HG03460 (cell line): ENCODE data around the gene LYRM4.
A peak's percentile ranks its signal among the peaks of the same experiment; 100 is the strongest.

Experiments
- ATAC-seq: cut with Tn5 transposase; IDR thresholded peaks from one replicate; pipeline ENCODE4 v1.9.1; 2021; ENCODE audit not compliant: unreplicated experiment

The LYRM4 gene

DNA sequence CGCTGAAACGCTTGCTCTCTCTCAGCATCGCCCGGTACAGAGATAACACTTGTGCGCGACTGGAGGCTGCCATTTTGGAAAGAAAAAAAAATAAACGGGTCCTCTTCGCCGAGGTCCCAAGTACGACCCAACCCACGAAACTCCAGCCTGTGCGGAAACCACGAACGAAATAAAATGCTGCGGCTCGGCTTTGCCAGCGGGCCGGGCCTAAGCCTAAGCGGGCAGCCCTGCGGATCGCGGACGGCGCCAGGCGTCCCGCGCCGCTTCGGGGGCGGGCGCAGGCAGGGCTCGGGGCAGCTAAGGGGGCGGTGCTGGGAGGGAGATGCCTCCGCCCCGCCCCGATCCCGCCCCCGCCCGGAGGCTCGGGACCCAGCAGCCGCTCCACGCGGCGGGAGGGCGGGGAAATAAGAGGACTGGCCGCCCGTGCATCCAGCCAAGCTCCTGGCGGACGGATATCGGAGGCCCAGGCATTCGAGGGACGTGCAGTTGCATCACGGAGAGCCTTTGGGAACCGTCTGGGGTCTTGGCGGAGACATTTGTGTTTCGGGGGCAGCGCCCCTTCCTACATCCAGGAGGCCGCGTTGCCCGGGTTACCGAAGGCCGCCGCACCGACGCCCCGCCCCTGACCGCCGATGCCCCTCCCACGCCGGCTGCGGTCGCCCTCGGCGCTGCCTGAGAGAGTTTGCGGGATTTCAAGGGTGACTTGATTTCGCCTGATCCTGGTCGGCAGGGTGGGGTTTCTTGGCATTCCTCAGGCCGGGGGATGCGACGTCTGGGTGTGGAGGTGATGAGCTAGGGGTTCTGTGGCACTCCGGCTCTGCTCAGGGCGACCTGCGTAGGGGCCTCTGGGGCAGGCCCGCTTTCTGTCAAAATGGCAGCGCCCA is at the start of gene LYRM4, which contains the start of gene FARS2:
TSS of gene LYRM4 (minus strand) at position 290 of the 884 bp plus-strand sequence. CDS start at position 73, 217 bp downstream.
TSS of gene FARS2 (plus strand) at position 853 of the 884 bp plus-strand sequence.
- peak; percentile 73 for ATAC-seq

GRCh38 chr6:5308066-5308465 is 47.3 kb upstream of the LYRM4 start:
- ATAC-seq: no peak

DNA sequence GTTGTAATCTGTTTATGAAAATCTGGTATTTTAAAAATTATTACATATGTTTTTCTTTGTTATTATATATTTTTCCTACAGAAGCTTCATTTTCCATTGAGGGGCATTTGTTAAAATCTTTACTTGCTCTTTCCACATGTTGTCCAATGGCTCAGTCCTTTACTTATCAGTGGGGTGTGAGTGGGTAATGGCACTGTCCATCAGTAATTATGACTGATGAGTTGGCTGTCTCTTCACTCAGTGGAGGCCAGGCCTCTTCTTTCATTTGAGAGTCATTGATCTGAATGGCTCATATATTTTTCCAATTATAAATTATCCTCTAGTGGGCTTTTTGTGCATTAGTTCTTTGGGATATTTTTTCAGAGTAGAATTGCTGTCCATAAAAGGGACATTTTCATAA is 46.3 kb upstream of the LYRM4 start:
- ATAC-seq: no peak

DNA sequence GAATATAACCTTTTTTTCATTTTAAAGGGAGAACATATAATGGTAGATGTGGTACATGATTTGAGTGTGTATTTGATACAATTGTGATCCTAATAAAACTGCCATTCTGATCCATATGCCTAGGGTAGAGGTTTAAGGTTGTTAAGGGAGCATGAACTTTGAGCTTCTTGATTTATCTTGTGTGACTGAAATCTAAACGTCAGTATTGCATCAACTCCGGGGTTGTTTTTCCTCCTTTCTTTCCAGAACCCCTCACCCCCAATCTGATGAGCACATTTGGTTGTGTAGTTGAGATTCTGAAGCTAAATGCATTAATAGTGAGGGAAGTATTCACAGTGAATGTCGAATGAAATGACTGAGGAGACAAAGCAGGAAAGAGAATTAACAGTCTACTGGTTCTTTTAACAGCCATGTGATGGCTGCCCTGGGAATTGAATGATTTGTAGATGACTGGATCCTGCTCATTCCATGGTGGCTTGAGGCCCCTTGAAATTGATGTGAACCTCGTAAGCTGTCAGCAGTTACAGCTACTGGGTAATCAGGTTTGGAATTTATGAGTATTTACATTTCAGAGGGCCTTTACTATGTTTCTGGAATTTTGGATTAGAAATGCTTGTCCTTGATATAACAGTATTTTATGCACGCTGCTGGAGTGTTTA is 45.3 kb upstream of the LYRM4 start:
- ATAC-seq: no peak

DNA sequence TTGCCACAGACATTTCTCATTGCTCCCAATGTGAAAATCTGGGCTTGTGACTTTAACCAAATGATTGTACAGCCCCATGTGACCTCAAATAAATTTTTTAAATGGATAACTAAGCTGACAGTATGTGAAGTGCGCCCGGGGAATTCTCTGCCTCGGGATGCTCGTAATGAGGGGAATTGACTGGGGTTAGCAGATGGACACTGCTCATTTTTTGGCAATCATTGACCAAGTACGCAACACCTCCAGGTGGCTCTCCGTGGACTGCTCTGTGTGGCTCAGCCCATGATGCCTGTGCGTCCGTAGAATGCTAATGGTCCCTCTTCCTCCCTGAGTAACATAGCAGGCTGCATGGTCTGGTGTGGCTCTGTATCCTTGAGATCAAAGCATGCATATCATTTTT is 42.9 kb upstream of the LYRM4 start:
- ATAC-seq: no peak

- ATAC-seq: peak; percentile 73
These were observed 42.4 kb upstream of the LYRM4 start for GRCh38 chr6:5302995-5303622.

- ATAC-seq: peak; percentile 92
These were observed 41.6 kb upstream of the LYRM4 start for GRCh38 chr6:5302220-5302946.

DNA sequence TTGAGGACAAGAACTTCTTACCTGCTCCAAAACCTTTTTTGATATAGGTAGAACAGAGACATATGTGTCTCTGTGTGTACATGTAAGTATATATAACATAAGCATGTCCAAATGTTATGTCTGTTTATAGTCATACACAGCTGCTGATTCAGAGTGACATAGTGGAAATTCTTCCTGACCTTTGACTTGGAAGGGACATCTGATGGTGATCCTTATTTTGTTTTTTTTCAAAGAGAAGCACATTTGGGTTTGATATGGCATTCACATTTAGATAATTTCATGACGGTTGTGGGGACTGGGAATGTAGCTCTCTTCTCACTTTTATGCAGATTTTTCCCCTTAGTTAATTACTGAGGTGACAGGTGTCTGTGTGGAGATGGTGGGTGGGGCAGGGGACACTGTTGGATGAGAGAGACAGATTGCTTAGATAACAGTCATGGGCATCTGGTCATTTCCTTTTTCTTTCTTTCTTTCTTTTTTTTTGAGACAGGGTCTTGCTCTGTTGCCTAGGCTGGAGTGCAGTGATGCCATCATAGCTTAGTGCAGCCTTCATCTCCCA is 39.5 kb upstream of the LYRM4 start:
- ATAC-seq: no peak

GRCh38 chr6:5295623-5296022 is 34.9 kb upstream of the LYRM4 start:
- no peak for ATAC-seq

DNA sequence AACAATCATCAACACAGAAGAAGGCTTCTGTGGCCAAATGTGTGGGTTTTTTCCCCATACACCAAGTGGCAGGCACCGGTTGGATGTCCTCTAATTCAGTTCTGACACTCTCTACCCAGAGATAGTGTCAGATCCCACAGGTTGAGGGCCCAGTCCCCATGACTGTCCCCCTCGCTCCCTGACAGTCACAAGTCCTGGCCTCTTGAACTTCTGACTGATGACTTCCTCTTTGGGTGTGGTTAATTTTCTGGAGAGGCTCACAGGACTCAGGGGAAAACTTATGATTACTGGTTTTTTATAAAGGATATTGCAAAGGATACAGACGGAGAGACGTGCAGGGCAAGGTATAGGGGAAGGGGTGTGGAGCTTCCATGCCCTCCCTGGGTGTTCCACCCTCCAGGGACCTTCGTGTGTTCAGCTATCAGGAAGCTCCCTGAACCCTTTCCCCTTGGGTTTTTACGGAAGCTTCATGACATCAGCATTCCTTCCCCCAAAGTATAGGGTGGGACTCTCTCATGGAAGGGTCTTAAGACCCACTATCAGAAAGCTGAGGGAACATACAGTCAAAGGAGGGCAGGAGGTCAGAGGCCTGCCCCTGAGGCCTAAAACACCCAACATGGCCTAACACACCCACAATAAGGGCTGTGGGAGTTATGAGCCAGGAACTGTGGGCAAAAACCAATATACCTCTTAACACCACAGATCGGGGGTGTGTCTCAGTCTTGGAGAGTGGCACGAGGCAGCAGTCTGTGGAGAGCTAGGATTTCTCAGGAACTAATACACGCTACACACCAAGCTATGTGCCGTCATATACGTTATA is 33.9 kb upstream of the LYRM4 start:
- no peak for ATAC-seq

DNA sequence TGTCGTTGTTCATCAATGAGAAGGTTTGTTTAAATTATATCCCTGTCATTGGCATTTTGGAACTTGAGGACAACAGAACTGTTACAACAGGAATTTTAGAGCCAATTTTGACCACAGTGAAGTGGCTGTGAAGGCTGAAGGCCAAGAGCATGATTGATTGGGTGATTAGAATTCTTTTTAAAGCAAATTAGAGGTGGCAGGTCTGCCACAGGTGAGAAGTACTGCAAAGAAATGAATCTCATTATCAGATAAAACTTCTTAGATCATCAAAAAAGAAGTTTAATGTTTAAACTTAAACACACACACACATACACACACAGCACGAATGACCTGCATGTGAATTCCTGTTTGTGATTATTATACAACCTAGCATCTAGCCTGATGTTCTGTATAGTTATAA is 32.9 kb upstream of the LYRM4 start:
- ATAC-seq: no peak

- ATAC-seq: no peak
These were observed 31.4 kb upstream of the LYRM4 start for GRCh38 chr6:5292154-5292553.

GRCh38 chr6:5290500-5290899 is 29.8 kb upstream of the LYRM4 start:
- no peak for ATAC-seq

- ATAC-seq: no peak
These were observed 29.3 kb upstream of the LYRM4 start for GRCh38 chr6:5290097-5290496.

DNA sequence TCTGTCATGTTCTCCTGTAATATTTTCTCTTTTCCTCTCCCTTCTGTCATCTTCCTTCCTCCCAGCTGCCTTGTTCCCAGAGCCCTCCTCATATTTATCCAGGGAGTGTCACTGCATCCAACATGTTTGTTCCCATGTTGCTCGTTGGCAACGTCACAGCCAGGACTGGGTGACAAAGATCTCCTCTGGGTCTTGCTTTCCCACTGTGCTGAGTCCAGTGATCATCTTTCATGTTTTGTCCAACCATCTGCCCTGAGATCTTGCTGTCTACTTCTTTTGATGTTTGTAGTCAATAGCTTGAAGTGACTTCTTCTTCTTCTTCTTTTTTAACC is 27.2 kb upstream of the LYRM4 start:
- ATAC-seq: no peak

GRCh38 chr6:5287205-5287965 is 26.6 kb upstream of the LYRM4 start:
- ATAC-seq: no peak

- ATAC-seq: no peak
These were observed 26.0 kb upstream of the LYRM4 start for GRCh38 chr6:5286780-5287179.

- no peak for ATAC-seq
These were observed 24.8 kb upstream of the LYRM4 start for GRCh38 chr6:5285526-5285925.

DNA sequence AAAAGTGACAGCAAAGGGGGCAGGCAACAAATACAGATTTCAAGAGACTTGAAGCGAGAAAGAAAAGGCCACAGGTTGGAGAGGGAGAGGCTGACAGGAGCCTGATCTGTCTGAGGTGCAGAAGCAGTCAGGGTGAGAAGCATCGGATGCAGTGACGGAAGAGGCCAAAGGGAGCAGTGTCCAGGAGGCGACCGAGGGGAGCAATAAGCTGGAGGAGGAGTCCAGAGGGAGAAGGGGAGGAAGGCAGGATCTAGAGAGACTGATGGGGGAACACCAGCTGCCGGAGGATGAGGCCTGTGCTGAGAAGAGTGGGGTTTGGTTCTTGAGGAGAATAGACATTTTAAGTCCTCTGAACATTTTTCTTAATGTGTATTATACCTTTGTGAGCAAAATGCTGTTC is 24.3 kb upstream of the LYRM4 start:
- ATAC-seq: no peak
